ENCODE data around the gene STK32A. TPM values are rescaled to one million over a fixed set of nuclear protein-coding genes. Genes with fewer than 3 reads are reported as not detected.

STK32A gene
- polyA plus RNA-seq, 1 donor, result 23.9 TPM

- no peak for DNase-seq
Observed at GRCh38 chr5:147390654-147391225, 155.9 kb downstream of the STK32A start.

GRCh38 chr5:147391781-147392180, 157.0 kb downstream of the STK32A start:
- no peak for DNase-seq

- DNase-seq, result no peak
Observed at GRCh38 chr5:147393874-147394672, 159.2 kb downstream of the STK32A start.

GRCh38 chr5:147396070-147396823, 161.4 kb downstream of the STK32A start:
- no peak for DNase-seq

GRCh38 chr5:147397616-147398015, 162.8 kb downstream of the STK32A start:
- DNase-seq, result no peak

DNA sequence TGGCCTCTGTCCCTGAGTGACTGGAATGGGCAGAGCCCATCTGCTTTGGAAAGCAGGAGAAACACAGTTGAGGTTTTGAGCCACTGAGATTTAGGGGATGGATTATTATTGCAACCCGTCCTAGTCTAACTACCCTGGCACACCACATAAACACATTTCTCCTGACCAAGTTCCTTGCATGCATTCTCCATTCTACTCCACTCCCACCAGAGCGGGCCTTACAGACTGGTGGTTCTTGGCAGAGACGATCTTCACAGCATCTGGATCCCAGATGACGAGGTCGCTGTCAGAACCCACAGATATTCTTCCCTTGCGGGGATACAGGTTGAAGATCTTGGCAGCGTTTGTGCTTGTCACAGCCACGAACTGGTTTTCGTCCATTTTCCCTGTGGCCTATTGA, 164.0 kb downstream of the STK32A start:
- no peak for DNase-seq

DNA sequence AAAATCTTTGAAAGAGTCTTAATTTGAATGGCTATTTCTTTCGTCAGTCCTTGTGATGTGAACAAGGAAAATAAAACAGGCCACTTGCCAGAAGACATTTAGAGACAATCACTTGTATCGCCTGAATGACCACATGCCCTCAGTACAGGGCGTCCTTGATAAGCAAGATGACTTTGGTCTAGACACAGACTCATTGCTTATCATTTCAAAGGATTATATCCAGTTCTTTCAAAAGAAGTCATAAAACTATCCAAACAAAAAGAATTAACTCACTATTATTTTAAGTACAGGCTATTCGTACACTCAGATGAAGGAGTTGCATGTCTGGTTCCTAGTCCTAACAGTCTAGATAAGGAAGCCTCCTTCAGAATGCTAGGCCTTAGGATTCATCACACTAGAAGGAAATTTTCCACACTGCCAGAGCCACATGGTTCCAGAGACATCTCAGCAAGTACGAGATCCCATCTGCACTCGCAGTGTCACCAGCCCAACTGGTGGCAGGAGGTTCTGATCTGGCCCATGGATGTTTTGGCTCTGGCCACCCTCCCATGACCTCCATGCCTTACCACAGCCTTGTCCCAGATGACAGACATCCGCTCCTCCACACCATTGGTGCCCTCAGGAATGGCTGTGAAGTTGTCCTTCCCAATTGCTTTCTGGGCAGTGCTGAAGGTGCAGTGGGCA, 165.4 kb downstream of the STK32A start:
- DNase-seq, result no peak

- no peak for DNase-seq
Observed at GRCh38 chr5:147400881-147401280, 166.1 kb downstream of the STK32A start.

- no peak for DNase-seq
Observed at GRCh38 chr5:147403651-147404640, 169.1 kb downstream of the STK32A start.

GRCh38 chr5:147404706-147405105, 169.9 kb downstream of the STK32A start:
- no peak for DNase-seq

DNA sequence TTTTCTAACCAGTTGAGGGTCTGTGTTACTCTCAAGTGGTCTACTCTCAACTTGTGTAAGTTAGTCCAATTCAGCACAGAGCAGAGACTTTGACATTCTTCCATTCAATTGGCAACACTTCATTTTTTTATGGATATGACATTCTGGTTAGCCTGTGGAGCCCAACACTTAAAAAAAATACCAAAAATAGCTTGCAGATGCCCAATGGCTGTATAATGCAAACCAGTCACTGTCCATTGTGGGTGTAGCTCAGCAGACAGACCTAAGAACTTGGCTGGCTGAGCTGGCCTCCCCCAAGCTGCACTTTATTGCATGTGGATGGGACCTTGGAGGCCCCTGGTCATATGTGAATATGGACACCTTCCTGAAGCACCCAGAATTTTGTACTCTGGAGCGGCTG, 171.8 kb downstream of the STK32A start:
- no peak for DNase-seq

DNA sequence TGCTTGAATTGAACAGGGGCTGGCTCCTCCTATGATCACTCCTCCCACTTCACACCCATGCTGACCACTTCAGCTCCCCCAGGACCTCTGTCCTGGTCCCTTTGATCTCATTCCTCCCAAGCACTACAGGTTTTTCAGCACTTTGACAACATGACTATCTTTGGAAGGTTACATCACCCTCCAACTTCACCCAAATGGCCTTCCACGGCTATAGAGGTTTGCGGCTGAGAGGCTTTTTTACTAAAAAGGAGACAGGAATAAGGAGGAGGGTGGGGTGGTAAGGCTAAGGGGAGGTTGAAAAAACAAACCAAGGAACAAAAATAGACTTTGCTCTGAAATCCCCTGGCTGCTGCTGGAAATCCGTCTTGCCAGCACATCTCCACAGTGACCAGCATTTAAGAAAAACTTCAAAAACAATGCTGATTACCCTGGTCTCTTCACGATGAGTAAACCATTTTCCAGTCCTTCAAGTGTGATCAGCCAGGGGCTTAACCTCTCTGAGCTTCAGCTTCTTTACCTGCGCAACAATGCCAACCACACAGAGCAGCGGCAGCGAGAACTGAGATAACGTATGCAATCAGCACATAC, 172.4 kb downstream of the STK32A start:
- no peak for DNase-seq

DNA sequence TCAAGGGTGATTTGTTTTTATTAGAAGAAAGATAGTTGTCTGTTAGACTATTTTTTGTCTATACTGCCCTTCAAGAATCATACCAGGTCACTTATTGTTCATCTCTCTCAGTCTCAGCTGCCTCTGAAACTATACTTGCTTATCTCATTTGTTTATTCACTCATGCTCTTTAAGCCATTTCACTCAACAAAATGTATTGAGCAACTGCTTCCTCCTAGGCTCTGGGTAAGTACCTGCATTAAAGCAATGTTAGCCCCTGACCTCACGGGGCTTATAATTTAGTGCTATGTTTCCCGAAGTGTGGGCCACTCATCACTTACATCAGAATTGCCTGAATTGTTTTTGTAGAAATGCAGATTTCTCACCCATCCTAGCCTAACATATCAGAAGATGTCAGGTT, 174.2 kb downstream of the STK32A start:
- DNase-seq, result no peak

GRCh38 chr5:147410496-147411358, 175.9 kb downstream of the STK32A start:
- peak; percentile 45 for DNase-seq

- no peak for DNase-seq
Observed at GRCh38 chr5:147411359-147412319, 176.8 kb downstream of the STK32A start.

GRCh38 chr5:147412561-147412960, 177.7 kb downstream of the STK32A start:
- DNase-seq, result no peak

- no peak for DNase-seq
Observed at GRCh38 chr5:147413266-147413665, 178.4 kb downstream of the STK32A start.

- no peak for DNase-seq
Observed at GRCh38 chr5:147415651-147416050, 180.8 kb downstream of the STK32A start.

Measured in left kidney (tissue), 2 donors.